Stimulated activated CD4-positive, alpha-beta T cell treated with anti-CD3 and anti-CD28 coated beads, Interleukin-2, amount 100 ng/mL, for 48 hours (primary cell): Measurements from ENCODE around the gene PACSIN3.

Source experiments
- DNase-seq, 2 donors: peaks; one replicate each; pipeline ENCODE4 v3.0.0-alpha.2; 2020

The PACSIN3 gene

GRCh38 chr11:47175746-47176327 lies 10.4 kb downstream of the PACSIN3 start:
- no peak for DNase-seq

GRCh38 chr11:47172740-47173336 lies 13.4 kb downstream of the PACSIN3 start:
- DNase-seq = no peak

GRCh38 chr11:47171856-47172255 lies 14.4 kb downstream of the PACSIN3 start:
- DNase-seq = no peak

- DNase-seq = no peak
Observed at GRCh38 chr11:47171061-47171838, 15.0 kb downstream of the PACSIN3 start.

- no peak for DNase-seq
Observed at GRCh38 chr11:47166368-47166767, 19.9 kb downstream of the PACSIN3 start.

GRCh38 chr11:47165253-47165840 lies 20.9 kb downstream of the PACSIN3 start:
- DNase-seq = no peak

GRCh38 chr11:47164321-47164720 lies 21.9 kb downstream of the PACSIN3 start:
- no peak for DNase-seq

GRCh38 chr11:47163898-47164297 lies 22.3 kb downstream of the PACSIN3 start:
- no peak for DNase-seq

- DNase-seq = no peak
Observed at GRCh38 chr11:47163193-47163592, 23.0 kb downstream of the PACSIN3 start.

- no peak for DNase-seq
Observed at GRCh38 chr11:47162426-47162825, 23.8 kb downstream of the PACSIN3 start.

GRCh38 chr11:47161890-47162289 lies 24.3 kb downstream of the PACSIN3 start:
- no peak for DNase-seq

GRCh38 chr11:47161134-47161854 lies 24.9 kb downstream of the PACSIN3 start:
- DNase-seq = peak; percentile 52 to 58

GRCh38 chr11:47160753-47161133 lies 25.5 kb downstream of the PACSIN3 start:
- DNase-seq = no peak

GRCh38 chr11:47158242-47158641 lies 28.0 kb downstream of the PACSIN3 start:
- DNase-seq = no peak

GRCh38 chr11:47157805-47158204 lies 28.4 kb downstream of the PACSIN3 start:
- DNase-seq = no peak

- no peak for DNase-seq
Observed at GRCh38 chr11:47156951-47157350, 29.3 kb downstream of the PACSIN3 start.

GRCh38 chr11:47156333-47156732 lies 29.9 kb downstream of the PACSIN3 start:
- no peak for DNase-seq

- no peak for DNase-seq
Observed at GRCh38 chr11:47155879-47156278, 30.4 kb downstream of the PACSIN3 start.

GRCh38 chr11:47154616-47155570 lies 31.3 kb downstream of the PACSIN3 start:
- no peak for DNase-seq

GRCh38 chr11:47152953-47153950 lies 33.0 kb downstream of the PACSIN3 start:
- peak; percentile 57 to 64 for DNase-seq
